Activated T-helper 17 cell treated with anti-CD3 and anti-CD28 coated beads, Interleukin-2, amount 50 U/mL, for 72 hours (primary cell): ENCODE results near the gene PPP1R9B. TPM values are rescaled to one million over a fixed set of nuclear protein-coding genes. Genes with fewer than 3 reads are reported as not detected.
A peak's percentile ranks its signal among the peaks of the same experiment; 100 is the strongest.

Experiments used
- ATAC-seq: fragments of 150-1000 bp; cut with Tn5 transposase; replicated peaks from 2 replicates; pipeline ENCODE4 v1.10.0; 2021; ENCODE audit warnings: mild to moderate bottlenecking, moderate library complexity
- H3K27ac Mint-ChIP-seq: one replicate; pipeline ENCODE4 v1.8.0; 2022; ENCODE audit warnings: mixed read lengths
- H3K27me3 Mint-ChIP-seq: one replicate; pipeline ENCODE4 v1.8.0; 2022; ENCODE audit warnings: mixed read lengths
- H3K36me3 Mint-ChIP-seq: one replicate; pipeline ENCODE4 v1.8.0; 2022; ENCODE audit warnings: low read depth, mild to moderate bottlenecking, mixed read lengths
- H3K4me1 Mint-ChIP-seq: one replicate; pipeline ENCODE4 v1.8.0; 2022; ENCODE audit warnings: mixed read lengths
- H3K4me3 Mint-ChIP-seq: one replicate; pipeline ENCODE4 v1.8.0; 2022; ENCODE audit warnings: mild to moderate bottlenecking, mixed read lengths
- H3K9me3 Mint-ChIP-seq: one replicate; pipeline ENCODE4 v1.8.0; 2022; ENCODE audit warnings: mixed read lengths
- total RNA-seq, 2 donors: library from RNA; stranded (reverse); gene quantifications; one replicate each; pipeline ENCODE4 v1.2.3, GENCODE V29; 2022

Gene PPP1R9B
- total RNA-seq, 2 donors from 2014 or later, result 73.6 to 89.2 TPM

- H3K36me3 Mint-ChIP-seq, result no peaks in the 10 kb centered on the region
- H3K27me3 Mint-ChIP-seq, result no peaks in the 10 kb centered on the region
- H3K27ac Mint-ChIP-seq, result no peak overlapping the region
- no peaks in the 10 kb centered on the region for H3K9me3 Mint-ChIP-seq
- peaks cover 16% of the 10 kb centered on the region for H3K4me1 Mint-ChIP-seq
- no peak overlapping the region for H3K4me3 Mint-ChIP-seq
- ATAC-seq, result peak; percentile 87
Observed at GRCh38 chr17:50170662-50171370, 20.3 kb upstream of the PPP1R9B start.

GRCh38 chr17:50169881-50170459 is 19.5 kb upstream of the PPP1R9B start:
- no peak for ATAC-seq
- Mint-ChIP-seq H3K36me3 (no peaks in the 10 kb centered on the region), H3K4me3 (no peak overlapping the region), H3K27me3 (no peaks in the 10 kb centered on the region), H3K27ac (no peak overlapping the region), H3K4me1 (peaks cover 16% of the 10 kb centered on the region), H3K9me3 (no peaks in the 10 kb centered on the region)

- ATAC-seq, result peak; percentile 67
- H3K4me1 Mint-ChIP-seq, result peaks cover 16% of the 10 kb centered on the region
- H3K27me3 Mint-ChIP-seq, result no peaks in the 10 kb centered on the region
- H3K4me3 Mint-ChIP-seq, result peak overlapping the region; percentile 69
- no peaks in the 10 kb centered on the region for H3K36me3 Mint-ChIP-seq
- H3K9me3 Mint-ChIP-seq, result no peaks in the 10 kb centered on the region
- H3K27ac Mint-ChIP-seq, result peak overlapping the region; percentile 73
Observed at GRCh38 chr17:50169121-50169764, 18.8 kb upstream of the PPP1R9B start.

GRCh38 chr17:50168319-50168718 is 17.8 kb upstream of the PPP1R9B start:
- Mint-ChIP-seq H3K4me1 (peaks cover 16% of the 10 kb centered on the region), H3K36me3 (no peaks in the 10 kb centered on the region), H3K27ac (peak overlapping the region; percentile 73), H3K9me3 (no peaks in the 10 kb centered on the region), H3K4me3 (peak overlapping the region; percentile 69), H3K27me3 (no peaks in the 10 kb centered on the region)
- no peak for ATAC-seq

GRCh38 chr17:50167371-50167770 is 16.9 kb upstream of the PPP1R9B start:
- H3K27me3 Mint-ChIP-seq, result no peaks in the 10 kb centered on the region

GRCh38 chr17:50166518-50167181 is 16.2 kb upstream of the PPP1R9B start:
- Mint-ChIP-seq H3K27ac (no peak overlapping the region), H3K4me1 (peaks cover 28% of the 10 kb centered on the region), H3K36me3 (no peaks in the 10 kb centered on the region), H3K9me3 (no peaks in the 10 kb centered on the region), H3K27me3 (no peaks in the 10 kb centered on the region), H3K4me3 (no peak overlapping the region)
- ATAC-seq, result no peak

More at GRCh38 chr17:50167371-50167770, 16.9 kb upstream of the PPP1R9B start:
- no peaks in the 10 kb centered on the region for H3K36me3 Mint-ChIP-seq
- H3K4me3 Mint-ChIP-seq, result no peak overlapping the region
- H3K9me3 Mint-ChIP-seq, result no peaks in the 10 kb centered on the region
- no peak overlapping the region for H3K27ac Mint-ChIP-seq
- peaks cover 21% of the 10 kb centered on the region for H3K4me1 Mint-ChIP-seq
- ATAC-seq, result no peak

GRCh38 chr17:50165867-50166517 is 15.5 kb upstream of the PPP1R9B start, which contains the start of gene SGCA:
Gene SGCA, plus strand, starts transcription at chr17:50166005. Its CDS starts 36 bp downstream, at chr17:50166041.
- Mint-ChIP-seq H3K27ac (no peak within 1 kb of the TSS), H3K4me3 (no peak within 1 kb of the TSS), H3K36me3 (no peaks in the 10 kb centered on the region), H3K4me1 (peaks cover 27% of the 10 kb centered on the region), H3K27me3 (no peaks in the 10 kb centered on the region), H3K9me3 (no peaks in the 10 kb centered on the region)
- no peak for ATAC-seq

GRCh38 chr17:50165466-50165865 is 15.0 kb upstream of the PPP1R9B start:
- H3K36me3 Mint-ChIP-seq, result no peaks in the 10 kb centered on the region
- peaks cover 29% of the 10 kb centered on the region for H3K4me1 Mint-ChIP-seq
- ATAC-seq, result no peak
- H3K27me3 Mint-ChIP-seq, result no peaks in the 10 kb centered on the region
- H3K27ac Mint-ChIP-seq, result no peak overlapping the region
- H3K4me3 Mint-ChIP-seq, result no peak overlapping the region
- H3K9me3 Mint-ChIP-seq, result no peaks in the 10 kb centered on the region

- no peaks in the 10 kb centered on the region for H3K27me3 Mint-ChIP-seq
- H3K27ac Mint-ChIP-seq, result no peak overlapping the region
- no peaks in the 10 kb centered on the region for H3K36me3 Mint-ChIP-seq
- H3K4me1 Mint-ChIP-seq, result peaks cover 29% of the 10 kb centered on the region
- no peak for ATAC-seq
- H3K4me3 Mint-ChIP-seq, result no peak overlapping the region
- H3K9me3 Mint-ChIP-seq, result no peaks in the 10 kb centered on the region
Observed at GRCh38 chr17:50165066-50165465, 14.6 kb upstream of the PPP1R9B start.

GRCh38 chr17:50164697-50164988 is 14.2 kb upstream of the PPP1R9B start:
- H3K4me3 Mint-ChIP-seq, result no peak overlapping the region
- no peaks in the 10 kb centered on the region for H3K9me3 Mint-ChIP-seq
- no peaks in the 10 kb centered on the region for H3K36me3 Mint-ChIP-seq
- H3K27ac Mint-ChIP-seq, result no peak overlapping the region
- ATAC-seq, result no peak
- no peaks in the 10 kb centered on the region for H3K27me3 Mint-ChIP-seq
- H3K4me1 Mint-ChIP-seq, result peaks cover 29% of the 10 kb centered on the region

GRCh38 chr17:50163843-50164696 is 13.6 kb upstream of the PPP1R9B start:
- no peak for ATAC-seq
- Mint-ChIP-seq H3K4me1 (peaks cover 24% of the 10 kb centered on the region), H3K4me3 (no peak overlapping the region), H3K27ac (peak overlapping the region; percentile 29), H3K9me3 (no peaks in the 10 kb centered on the region), H3K36me3 (no peaks in the 10 kb centered on the region), H3K27me3 (no peaks in the 10 kb centered on the region)

GRCh38 chr17:50162466-50163254 is 12.2 kb upstream of the PPP1R9B start:
- H3K4me3 Mint-ChIP-seq, result peak overlapping the region; percentile 87

GRCh38 chr17:50161911-50162288 is 11.4 kb upstream of the PPP1R9B start:
- peak overlapping the region; percentile 92 for H3K27ac Mint-ChIP-seq
- H3K9me3 Mint-ChIP-seq, result no peaks in the 10 kb centered on the region
- no peak for ATAC-seq
- peaks cover 26% of the 10 kb centered on the region for H3K4me1 Mint-ChIP-seq
- no peaks in the 10 kb centered on the region for H3K27me3 Mint-ChIP-seq
- peak overlapping the region; percentile 87 for H3K4me3 Mint-ChIP-seq
- H3K36me3 Mint-ChIP-seq, result no peaks in the 10 kb centered on the region

More at GRCh38 chr17:50162466-50163254, 12.2 kb upstream of the PPP1R9B start:
- no peaks in the 10 kb centered on the region for H3K27me3 Mint-ChIP-seq
- H3K27ac Mint-ChIP-seq, result peak overlapping the region; percentile 92
- no peak for ATAC-seq
- no peaks in the 10 kb centered on the region for H3K9me3 Mint-ChIP-seq
- no peaks in the 10 kb centered on the region for H3K36me3 Mint-ChIP-seq
- H3K4me1 Mint-ChIP-seq, result peaks cover 26% of the 10 kb centered on the region
